ENCODE measurements around the gene CD37.
"Not testable (repeated sequence)": the region's sequence is repeated elsewhere in the genome, so short reads cannot be mapped to it uniquely, and the experiment has no call there.

Gene CD37

GRCh38 chr19:49335071-49335783 is at the start of gene CD37:
Gene CD37, plus strand, starts transcription at chr19:49335406. Its CDS starts 135 bp downstream, at chr19:49335541.
- no peak for TF ChIP-seq CTCF (IDR thresholded peaks at IDR 0.05; ENCODE audit: control insufficient read depth, extremely low read depth, insufficient read depth)
- no peak for DNase-seq (ENCODE audit: low read depth)
- H3K4me3 ChIP-seq (ENCODE audit: low read depth, low read length): no peak within 1 kb of the TSS

GRCh38 chr19:49287141-49287770 is 48.0 kb upstream of the CD37 start:
- H3K4me3 ChIP-seq (ENCODE audit: low read depth, low read length): no peak overlapping the region
- DNase-seq (ENCODE audit: low read depth): no peak
- TF ChIP-seq CTCF (IDR thresholded peaks at IDR 0.05; ENCODE audit: control insufficient read depth, extremely low read depth, insufficient read depth): no peak

GRCh38 chr19:49288205-49288604 is 47.0 kb upstream of the CD37 start:
- not testable (repeated sequence) for DNase-seq (ENCODE audit: low read depth); H3K4me3 ChIP-seq (ENCODE audit: low read depth, low read length)

GRCh38 chr19:49289286-49289685 is 45.9 kb upstream of the CD37 start:
- DNase-seq (ENCODE audit: low read depth); H3K4me3 ChIP-seq (ENCODE audit: low read depth, low read length): not testable (repeated sequence)

GRCh38 chr19:49290517-49290916 is 44.7 kb upstream of the CD37 start:
- no peak for TF ChIP-seq CTCF (IDR thresholded peaks at IDR 0.05; ENCODE audit: control insufficient read depth, extremely low read depth, insufficient read depth)
- no peak overlapping the region for H3K4me3 ChIP-seq (ENCODE audit: low read depth, low read length)
- no peak for DNase-seq (ENCODE audit: low read depth)

- no peak overlapping the region for H3K4me3 ChIP-seq (ENCODE audit: low read depth, low read length)
- TF ChIP-seq CTCF (IDR thresholded peaks at IDR 0.05; ENCODE audit: control insufficient read depth, extremely low read depth, insufficient read depth): no peak
- DNase-seq (ENCODE audit: low read depth): no peak
Observed at GRCh38 chr19:49294401-49294800, 40.8 kb upstream of the CD37 start.

GRCh38 chr19:49295208-49295880 is 39.9 kb upstream of the CD37 start:
- no peak overlapping the region for H3K4me3 ChIP-seq (ENCODE audit: low read depth, low read length)
- DNase-seq (ENCODE audit: low read depth): no peak
- TF ChIP-seq CTCF (IDR thresholded peaks at IDR 0.05; ENCODE audit: control insufficient read depth, extremely low read depth, insufficient read depth): no peak
